ENCODE data around the gene PGAM2.
"Not testable (repeated sequence)": the region's sequence is repeated elsewhere in the genome, so short reads cannot be mapped to it uniquely, and the experiment has no call there.

Gene PGAM2

DNA sequence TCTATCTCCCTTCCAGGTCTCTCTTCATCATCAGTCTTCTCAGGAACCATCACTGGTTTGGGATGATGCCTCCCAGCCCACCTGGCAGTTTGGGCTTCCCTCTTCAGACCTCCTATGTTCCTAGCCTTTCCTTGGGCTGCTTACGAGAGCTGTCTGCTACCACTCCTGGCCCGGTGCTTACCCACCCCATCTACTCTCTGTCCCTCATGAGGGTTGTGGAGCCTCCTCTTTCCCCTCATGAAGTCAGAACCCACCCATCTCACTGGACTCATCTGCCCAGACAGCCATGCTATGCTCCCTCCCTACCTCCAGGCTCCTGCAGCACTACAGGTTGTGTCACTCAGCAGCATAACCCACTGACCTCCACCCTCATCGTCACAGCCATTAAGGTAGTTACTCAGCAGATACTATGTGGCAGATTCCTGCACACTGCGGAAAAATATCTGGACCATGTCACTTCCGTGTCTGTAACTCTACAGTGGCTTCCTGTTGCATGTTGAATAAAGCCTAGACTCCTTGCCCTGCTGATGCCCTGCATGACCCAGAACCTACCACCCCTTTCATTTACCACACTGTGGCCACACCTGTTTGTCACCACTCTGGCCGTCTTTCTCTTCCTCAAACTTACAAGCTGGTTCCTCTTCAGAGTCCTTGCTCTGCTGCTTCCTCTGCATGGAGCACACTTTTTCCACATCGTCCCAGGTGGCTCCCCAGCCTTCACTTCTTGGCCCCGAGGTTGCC is 18.9 kb downstream of the PGAM2 start:
- no peak for DNase-seq

DNA sequence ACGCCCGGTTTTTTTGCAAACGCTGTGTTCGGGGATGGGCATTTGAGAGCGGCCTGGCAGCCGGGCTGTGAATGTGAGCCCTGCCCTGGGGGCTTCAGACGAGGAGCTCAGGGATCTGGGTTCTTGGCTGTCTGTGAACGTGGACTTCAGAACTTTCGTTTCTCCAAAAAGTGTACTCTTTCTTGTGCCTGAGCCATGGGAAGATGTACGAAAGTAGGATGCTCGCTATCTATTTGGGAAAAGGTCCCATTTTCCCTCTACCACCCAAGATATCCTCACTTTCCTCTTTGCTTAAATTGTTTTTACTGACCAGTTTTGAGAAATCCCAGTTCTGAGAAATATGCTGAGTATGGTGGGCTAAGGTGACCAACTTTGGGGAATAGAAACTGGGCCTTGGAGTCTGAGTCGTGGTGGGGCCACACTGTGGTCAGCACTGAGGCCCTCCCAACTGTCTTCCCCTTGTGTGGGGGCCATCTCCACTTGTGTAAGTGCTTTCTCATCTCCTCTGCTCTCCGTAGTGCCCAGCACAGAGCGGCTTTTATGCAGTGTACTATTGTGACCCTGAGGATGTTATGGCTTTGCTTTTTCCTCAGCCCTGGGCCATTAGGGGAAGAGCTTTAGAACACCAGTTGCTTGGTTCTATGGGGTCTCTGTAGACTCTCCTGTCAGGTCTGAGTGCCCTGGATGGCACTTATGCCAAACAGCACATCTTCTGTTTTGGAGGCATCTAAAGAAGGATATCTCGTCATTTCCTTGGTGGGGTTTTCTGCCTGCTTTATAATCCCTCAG is 19.9 kb downstream of the PGAM2 start:
- DNase-seq = peak in 2 of 6 experiments; percentile 40 to 46

DNA sequence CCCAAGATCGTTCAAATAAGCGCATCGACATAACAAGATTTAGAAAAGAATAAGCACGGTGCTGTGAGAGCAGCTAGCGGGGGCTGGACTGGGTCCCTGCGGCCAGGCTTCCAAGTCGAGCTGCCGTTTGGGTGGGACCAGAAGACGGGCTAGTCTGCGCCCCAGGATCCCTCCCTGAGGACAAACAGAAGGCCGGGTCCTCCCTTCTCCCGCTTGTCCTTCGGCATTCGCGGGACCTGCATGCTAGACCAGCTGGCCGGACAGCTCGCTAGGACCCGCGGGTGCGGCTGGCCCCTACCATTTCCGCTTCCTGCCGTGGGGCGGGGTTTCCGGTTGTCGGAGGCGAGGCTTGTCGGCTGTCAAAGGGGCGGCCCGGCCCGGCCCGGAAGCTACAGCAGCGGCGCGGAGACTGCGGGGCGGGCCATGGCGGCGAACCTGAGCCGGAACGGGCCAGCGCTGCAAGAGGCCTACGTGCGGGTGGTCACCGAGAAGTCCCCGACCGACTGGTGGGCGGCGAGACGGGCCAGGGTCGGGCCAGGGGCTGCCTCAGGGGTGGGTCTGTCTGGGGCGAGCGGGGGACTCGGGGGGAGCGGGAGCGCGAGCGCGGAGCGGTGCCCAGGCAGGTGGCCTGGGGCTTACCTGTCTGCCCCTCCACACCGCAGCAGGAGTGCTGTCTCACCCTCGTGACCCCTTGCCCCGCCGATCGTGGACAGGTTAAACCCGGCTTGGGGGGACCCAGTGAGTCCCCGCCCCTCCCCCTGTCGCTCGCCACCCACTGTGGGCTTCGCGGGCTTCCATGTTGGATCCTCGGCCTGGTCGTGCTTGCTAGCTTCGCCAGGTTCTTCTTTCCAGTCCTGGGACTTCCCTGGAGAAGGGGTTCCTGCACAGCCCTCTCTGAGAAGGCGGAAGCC is 20.8 kb downstream of the PGAM2 start, which contains the start of gene DBNL:
Gene DBNL (plus strand): TSS at position 388 of the 911 bp plus-strand sequence. CDS start 36 bp downstream, at position 424.
- DNase-seq = peak; percentile 74 to 86 (median 80)

DNA sequence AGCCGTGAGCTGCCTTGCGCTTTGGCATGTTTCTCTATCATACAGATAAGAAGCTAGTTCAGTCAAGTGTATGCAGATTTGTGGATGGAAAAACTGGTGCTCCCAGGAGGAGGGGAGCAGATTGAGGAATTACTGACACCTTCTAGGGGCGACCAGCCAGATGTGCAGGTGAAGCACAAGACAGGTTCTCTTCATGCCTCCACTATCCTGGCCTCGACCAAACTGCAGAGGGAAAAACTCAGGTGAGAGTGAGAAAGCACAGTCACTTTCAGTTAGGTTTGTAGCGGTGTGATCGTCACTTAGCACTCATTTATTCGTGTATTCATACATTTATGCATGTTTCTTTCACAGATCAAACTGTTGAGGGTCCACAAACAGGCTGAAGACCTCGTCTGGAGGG is 21.5 kb downstream of the PGAM2 start:
- DNase-seq = no peak

DNA sequence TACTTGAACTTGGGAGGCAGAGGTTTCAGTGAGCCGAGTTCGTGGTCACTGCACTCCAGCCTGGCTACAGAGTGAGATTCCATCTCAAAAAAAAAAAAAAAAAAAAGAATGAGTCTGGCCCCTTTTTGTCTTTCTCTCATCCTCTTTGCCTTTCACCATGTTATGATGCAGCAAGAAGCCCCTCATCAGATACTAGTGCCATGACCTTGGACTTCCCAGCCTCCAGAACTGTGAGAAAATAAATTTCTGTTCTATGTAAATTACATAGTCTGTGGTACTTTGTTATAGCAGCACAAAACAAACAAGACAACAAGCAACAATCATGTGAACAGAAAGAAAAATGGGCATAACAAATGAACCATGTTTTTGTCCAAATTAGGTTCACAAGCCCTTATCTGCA is 23.1 kb downstream of the PGAM2 start:
- no peak for DNase-seq

DNA sequence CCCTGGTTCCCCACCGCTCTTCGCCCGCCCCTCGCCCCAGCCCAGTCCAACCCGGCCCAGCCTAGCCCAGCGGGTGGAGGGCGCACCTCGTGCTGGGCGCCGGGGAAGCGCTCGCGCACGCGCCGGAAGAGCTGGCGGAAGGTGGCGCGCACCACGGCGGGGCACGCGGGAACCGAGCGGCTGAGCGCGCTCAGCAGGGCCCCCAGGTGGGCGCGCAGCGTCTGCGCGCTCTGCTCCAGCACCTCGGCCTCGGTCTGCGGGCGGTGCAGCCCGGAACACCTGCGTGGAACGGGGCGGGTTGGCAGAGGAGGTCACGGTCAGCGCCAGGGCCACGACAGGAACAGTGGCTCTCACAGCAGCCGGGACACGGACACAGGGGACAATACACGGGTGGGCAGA is 24.9 kb downstream of the PGAM2 start:
- DNase-seq = peak; percentile 57 to 79 (median 64)

DNA sequence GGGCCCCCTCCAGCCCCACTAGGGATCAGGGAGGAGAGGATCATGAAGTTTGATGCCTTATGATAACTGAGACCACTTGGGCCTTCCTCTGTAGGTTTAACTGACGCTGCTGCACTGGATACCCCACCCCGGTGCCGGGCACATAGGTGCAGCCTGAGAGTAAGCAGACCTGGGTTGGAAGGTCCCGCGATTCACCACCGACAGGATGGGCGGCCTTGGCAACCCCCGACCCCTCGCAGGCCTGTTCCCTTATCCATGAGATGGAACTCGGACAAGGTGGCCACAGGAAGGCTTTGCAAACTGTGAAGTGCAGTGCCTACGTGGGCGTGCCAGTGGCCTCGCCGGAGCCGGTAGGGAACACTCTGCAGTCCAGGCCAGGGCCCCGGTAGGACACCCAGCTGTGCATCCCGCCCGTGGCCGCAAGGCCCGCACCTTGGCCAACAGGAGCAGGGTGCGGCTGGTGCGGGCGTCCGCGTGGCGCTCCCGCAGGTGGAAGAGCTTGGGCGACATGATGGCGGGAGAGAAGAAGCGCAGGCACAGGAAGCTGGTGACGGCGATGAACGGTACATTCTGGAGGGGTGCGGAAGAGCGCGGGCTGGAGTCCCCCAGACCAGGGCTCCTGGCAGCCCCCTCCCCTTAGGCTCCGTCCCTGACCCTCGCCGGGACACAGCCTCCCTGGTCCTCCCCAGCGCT is 25.4 kb downstream of the PGAM2 start:
- DNase-seq = peak in 1 of 6 experiments; percentile 28

DNA sequence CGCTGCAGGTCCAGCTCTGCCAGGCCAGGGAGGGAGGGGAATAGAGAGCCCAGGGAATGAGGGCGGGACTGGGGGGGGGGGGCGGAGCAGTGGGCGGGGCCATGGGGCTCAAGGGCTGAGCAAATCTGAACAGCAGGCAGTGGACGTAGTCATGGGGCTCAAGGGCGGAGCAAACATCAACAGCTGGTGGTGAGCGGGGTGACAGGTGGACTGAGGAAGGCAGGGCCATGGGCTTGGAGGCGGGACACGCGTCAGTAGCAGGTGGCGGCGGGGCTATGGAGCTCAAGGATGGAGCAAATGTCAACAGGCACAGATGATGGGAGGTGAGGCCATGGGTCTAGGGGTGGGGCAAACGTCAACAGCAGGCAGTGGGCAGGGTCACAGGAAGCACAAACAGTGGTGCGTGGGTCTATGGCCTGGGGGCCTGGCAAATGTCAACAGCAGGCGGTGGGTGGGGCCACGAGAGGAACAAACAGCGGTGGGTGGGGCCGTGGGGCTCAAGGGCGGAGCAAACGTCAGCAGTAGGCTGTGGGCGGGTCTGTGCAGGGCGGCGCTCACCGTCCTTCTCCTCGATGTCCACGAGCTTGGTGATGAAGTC is 26.3 kb downstream of the PGAM2 start:
- peak; percentile 70 to 86 (median 80) for DNase-seq

DNA sequence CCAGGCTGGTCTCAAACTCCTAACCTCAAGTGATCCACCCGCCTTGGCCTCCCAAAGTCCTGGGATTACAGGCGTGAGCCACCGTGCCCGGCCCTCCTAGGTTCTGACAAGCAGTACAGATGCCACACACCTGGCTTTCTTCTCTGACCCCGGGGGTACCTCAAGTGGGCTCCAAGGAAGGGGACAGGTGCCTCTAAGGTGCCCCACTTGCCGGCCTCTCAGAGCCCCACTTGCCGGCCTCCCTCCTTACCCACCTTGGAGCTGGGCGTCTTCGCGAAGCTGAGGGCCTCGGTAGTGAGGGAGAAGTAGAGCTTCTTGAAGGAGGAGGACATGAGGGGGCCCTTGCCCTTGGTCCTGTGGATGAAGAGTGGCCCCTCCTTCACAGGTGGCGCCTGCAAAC is 26.8 kb downstream of the PGAM2 start:
- not testable (repeated sequence) for DNase-seq

DNA sequence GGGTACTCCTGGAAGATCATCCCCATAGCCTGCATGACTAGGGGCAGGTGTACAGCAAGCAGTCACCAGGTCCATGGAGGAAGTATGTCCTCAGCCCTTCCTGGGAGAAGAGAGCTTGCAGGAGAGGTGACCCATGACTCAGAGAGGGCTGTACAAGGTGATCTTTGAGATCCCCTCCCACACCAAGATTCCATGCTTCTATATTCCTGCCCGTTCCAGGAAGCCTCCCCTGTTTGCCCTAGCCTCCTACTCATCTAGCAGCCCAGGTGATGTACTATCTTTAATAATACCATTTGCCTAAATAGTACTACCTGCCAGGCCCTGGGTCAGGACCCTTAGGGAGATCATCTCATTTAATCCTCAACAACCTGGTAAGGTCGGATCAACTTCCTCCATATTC is 27.4 kb downstream of the PGAM2 start:
- not testable (repeated sequence) for DNase-seq

DNA sequence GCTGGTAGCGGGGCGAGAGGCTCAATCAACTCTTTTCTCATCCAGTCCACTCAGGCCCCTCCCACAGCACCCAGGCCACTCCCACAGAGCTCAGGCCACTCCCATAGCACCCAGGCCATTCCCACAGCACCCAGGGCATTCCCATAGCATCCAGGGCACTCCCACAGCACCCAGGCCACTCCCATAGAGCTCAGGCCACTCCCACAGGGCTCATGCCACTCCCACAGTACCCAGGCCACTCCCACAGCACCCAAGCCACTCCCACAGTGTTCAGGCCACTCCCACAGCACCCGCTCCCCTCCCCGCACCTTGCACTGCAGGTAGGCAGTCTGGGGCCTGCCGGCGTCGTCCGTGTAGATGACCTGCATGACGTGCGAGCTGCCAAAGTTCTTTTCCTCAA is 29.0 kb downstream of the PGAM2 start:
- DNase-seq = peak in 5 of 6 experiments; percentile 42 to 61 (median 47)

DNA sequence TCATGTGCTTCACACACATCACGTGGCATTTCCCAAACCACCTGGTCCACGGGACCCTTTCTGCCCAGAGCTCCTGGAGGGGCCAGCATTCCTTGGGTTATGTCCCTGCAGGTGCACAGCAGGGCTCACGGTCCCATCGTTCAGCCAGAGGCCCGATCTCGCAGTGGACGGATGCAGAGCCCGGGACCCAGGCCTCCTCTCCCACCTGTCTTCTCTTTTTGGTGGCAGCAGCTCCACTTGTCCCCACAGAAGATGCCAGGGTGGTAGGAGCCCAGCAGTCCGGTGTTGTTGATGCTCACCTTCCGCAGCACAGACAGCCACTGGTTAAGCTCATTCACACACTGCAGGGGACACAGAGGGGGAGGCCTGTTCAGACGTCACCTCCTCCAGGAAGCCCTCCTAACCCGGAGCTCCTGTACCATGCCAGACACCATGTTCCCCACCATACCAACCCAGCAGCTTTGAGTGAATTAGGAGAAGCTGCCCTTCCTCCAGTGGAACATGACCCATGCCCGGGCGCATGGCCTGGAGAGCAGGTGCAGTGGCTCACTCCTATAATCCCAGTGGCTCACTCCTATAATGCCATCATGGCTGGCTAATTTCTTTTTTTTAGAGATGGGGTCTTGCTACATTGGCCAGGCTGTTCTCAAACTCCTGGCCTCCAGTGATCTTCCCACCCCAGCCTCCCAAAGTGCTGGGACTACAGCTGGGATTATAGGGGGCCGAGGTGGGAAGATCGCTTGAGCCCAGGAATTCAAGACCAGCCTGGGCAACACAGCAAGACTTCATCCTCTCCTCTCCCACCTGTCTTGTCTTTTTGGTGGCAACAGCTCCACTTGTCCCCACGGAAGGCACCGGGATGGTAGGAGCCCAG is 31.2 kb downstream of the PGAM2 start:
- DNase-seq = not testable (repeated sequence)

DNA sequence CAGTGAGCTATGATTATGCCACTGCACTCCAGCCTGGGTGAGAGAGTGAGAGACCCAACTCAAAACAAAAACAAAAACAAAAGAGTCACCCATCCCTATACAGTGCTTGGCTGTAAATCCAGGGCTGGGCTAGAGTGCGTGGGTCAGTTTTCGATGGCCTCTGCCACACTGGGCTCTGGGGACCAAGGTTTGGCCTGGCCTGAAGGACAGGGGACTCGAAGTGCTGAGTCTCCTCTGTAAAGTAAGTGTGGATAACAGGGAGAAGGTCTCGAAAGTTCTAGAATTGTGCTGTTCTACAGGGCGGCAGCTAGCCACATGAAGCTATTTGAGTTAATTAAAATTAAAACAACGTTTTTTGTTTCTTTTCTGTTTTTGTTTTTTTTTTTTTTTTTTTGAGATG is 33.3 kb downstream of the PGAM2 start:
- not testable (repeated sequence) for DNase-seq

DNA sequence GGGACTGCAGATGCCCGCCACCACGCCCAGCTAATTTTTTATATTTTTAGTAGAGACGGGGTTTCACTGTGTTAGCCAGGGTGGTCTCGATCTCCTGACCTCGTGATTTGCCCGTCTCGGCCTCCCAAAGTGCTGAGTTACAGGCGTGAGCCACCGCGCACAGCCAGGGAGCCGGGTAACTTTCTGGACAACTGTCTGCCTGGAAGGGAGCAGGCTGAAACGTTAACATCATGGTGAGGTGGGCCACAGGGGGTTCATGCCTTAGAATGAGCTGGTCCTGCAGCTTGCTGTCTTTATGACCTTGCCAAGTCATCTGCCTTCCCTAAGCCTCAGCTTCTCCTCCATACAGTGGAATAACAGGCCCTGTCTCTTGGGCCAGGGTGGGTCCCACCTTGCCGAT is 34.0 kb downstream of the PGAM2 start:
- not testable (repeated sequence) for DNase-seq

DNA sequence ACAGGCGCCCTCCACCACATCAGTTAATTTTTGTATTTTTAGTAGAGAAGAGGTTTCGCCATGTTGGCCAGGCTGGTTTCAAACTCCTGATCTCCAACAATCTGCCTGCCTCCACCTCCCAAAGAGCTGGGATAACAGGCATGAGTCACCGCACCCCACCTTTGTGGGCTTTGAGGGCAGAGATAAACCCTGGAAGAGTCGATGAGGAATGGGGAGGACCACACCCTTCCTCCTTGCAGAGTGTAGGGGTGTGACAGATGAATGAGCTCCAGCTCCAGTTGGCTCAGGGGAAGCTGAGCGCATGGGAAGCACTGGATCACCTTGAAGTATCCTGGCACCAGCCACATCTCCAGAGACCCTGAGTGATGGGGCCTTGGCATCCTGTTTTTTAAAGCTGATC is 35.3 kb downstream of the PGAM2 start:
- not testable (repeated sequence) for DNase-seq

DNA sequence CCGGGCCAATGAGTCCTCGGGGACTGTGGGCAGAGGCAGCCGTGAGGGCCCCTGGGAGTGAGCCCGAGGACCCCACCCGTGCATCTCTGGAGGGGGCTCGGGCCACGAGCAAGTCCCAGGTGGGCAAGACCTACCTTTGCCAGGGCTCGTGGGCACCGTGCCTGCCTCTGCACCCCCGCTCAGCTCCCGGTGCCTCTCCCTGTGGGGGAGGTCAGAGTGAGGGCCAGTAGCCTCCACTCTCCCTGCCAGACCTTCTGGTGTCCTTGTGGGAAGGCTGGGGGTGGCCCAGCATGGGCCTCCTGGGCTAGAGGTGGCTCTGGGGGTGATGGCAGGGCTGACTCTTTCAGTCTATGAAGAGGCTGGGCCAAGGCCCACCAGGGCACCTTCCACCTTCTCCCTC is 35.9 kb downstream of the PGAM2 start:
- not testable (repeated sequence) for DNase-seq

DNA sequence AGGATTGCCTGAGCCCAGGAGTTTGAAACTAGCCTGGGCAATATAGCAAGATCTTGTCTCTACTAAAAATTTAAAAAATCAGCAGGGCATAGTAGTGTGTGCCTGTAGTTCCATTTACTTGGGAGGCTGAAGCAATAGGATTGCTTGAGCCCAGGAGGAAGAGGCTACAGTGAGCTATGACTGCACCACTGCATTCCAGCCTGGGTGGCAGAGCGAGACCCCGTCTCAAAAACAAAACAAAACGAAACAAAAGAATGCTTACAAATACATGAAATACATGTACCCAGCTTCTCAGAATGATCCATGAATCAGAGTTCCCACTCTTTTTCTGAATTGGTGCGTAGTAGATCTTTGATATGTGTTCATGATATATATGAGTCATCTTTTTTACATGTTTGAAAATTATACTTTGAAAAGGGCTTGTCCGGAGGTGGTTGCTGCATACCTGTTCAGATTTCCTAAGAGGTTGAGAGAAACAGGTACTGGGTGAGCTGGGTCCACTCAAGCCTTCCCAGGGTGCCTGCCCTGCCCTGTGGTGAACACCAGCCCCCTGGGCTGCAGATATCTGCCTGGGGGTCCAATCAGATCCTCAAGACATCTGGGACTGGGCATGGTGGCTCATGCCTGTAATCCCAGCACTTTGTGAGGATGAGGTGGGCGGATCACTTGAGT is 42.4 kb downstream of the PGAM2 start:
- DNase-seq = not testable (repeated sequence)

DNA sequence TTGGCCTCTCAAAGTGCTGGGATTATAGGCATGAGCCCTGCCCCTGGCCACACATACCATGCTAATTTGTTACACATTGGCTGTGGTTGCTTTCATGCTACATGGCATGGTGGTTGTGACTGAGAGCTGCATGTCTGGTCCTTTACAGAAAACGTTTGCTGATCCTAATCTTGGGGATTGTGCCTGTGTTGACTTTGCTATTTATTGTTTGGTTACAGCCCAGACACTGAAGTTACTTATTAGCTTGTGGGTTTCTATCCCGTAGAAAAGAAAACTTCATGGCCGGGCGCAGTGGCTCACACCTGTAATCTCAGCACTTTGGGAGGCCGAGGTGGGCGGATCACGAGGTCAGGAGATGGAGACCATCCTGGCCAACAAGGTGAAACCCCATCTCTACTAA is 43.3 kb downstream of the PGAM2 start:
- not testable (repeated sequence) for DNase-seq

DNA sequence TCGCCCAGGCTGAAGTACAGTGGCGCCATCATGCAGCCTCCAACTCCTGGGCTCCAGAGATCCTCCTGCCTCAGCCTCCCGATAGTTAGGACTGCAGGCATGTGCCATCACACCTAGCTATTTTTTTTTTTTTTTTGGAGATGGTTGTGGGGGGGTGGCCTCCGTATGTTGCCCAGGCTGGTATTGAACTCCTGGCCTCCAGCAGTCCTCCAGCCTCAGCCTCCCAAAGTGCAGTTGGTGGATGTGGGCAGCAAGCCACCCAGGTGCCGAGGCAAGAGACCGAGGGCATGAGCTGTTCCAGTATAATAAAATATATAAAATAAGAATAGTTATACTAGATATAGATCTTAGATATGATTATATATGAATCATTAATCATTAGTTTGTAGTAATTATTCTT is 45.5 kb downstream of the PGAM2 start:
- DNase-seq = not testable (repeated sequence)
